ENCODE results near the gene SEC23IP. TPM values are rescaled to one million over a fixed set of nuclear protein-coding genes. Genes with fewer than 3 reads are reported as not detected.
"Not testable (repeated sequence)": the region's sequence is repeated elsewhere in the genome, so short reads cannot be mapped to it uniquely, and the experiment has no call there.

Gene SEC23IP
- total and polyA plus RNA-seq, 4 donors = 15.9 to 36.0 (median 34.1) TPM

DNA sequence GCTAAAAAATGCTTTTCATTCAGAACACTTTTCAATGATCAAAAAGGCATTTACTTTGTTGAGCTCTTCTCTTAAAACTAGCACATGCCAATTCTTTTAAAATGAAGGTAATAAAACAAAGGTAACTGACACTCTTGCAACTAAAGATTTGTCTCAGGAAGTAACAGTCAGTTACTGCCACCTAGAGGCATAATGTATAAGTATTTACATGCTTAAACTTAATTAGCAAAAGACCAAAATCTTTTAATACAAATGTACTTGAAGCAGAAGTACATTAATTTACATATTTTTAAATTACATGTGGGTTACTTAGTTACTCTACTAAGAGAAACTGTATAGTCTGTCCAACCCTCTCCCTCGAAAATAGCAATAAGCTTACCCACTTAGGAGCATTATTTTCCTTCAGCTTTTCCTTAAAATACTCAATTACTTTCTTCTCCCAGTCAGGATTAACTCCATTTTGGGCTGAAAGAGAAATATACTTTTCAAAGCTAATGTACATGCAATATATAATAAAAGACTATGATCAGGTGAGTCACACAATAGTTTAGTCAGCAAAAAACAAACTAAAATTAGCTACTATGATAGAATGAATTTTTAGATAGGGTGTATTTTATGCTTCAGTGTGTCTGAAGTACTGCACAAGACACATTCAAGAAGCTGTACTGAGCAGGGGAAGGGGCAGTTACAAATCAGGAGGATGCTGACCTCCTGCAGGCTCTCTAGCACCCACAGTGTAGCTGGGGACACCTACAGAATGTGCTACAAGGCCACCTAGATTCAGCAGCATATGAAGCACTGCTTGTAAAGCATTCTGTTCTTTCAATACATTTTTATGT, 32.9 kb upstream of the SEC23IP start:
- DNase-seq (ENCODE audit: low read depth in 4 of 6, low spot score in 6 of 6) = peak in 2 of 6 donors; percentile 60 to 82
- Histone ChIP-seq H3K4me3 (ENCODE audit: low read depth, low read length) (no peak overlapping the region), H3K4me1 (ENCODE audit: control insufficient read depth, insufficient read depth, low read length) (no peaks in the 10 kb centered on the region), H3K27me3 (ENCODE audit: control insufficient read depth, insufficient read depth, low read length) (no peaks in the 10 kb centered on the region), H3K27ac (ENCODE audit: low read depth, low read length) (no peak overlapping the region), H3K36me3 (ENCODE audit: control insufficient read depth, insufficient read depth, low read length) (peaks cover 16% of the 10 kb centered on the region), H3K9me3 (ENCODE audit: control insufficient read depth, insufficient read depth, low read length) (no peaks in the 10 kb centered on the region)
- no CpG with 5 or more reads among the region's 1 CpG for WGBS (ENCODE audit: insufficient coverage)

DNA sequence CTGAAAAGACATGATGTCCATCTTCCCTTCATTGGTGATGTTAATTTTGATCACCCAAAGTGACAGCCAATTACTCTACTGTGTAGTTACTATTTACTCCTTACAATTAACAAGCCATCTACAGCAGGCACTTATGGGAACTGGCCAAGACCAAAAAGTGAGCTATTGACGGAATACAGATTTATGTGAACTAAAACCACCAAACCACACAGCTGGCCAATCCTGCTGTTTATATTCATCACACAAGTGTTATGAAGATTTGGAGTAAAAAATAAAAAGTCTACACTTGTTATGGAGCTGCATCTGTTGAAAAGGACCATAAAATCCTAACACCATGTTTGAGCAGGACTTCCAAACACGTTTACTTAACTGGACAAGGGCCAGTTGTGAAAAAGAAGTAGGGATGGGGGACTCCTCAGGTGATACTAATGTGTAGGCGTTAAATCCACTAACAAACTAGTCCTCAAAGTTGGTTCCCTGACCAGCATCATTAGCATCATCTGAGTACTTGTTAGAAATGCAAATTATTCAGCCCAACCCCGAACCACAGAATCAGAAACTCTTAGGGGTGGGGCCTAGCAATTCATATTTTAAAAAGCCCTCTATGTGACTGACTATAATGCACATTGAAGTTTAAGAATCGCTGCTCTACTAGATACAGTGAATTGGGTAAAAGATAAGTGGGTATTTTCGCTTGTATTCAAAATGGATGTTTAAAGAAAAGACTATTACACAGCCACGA, 31.5 kb upstream of the SEC23IP start:
- no peaks in the 10 kb centered on the region for H3K9me3 ChIP-seq (ENCODE audit: control insufficient read depth, insufficient read depth, low read length)
- no peak for DNase-seq (ENCODE audit: low read depth in 4 of 6, low spot score in 6 of 6)
- H3K27me3 ChIP-seq (ENCODE audit: control insufficient read depth, insufficient read depth, low read length) = no peaks in the 10 kb centered on the region
- peaks cover 9% of the 10 kb centered on the region for H3K36me3 ChIP-seq (ENCODE audit: control insufficient read depth, insufficient read depth, low read length)
- no CpG with 5 or more reads among the region's 7 CpGs for WGBS (ENCODE audit: insufficient coverage)
- H3K27ac ChIP-seq (ENCODE audit: low read depth, low read length) = no peak overlapping the region
- no peaks in the 10 kb centered on the region for H3K4me1 ChIP-seq (ENCODE audit: control insufficient read depth, insufficient read depth, low read length)
- H3K4me3 ChIP-seq (ENCODE audit: low read depth, low read length) = no peak overlapping the region

GRCh38 chr10:119862524-119862923, 30.0 kb upstream of the SEC23IP start:
- H3K4me3 ChIP-seq (ENCODE audit: low read depth, low read length) = no peak overlapping the region
- no peaks in the 10 kb centered on the region for H3K9me3 ChIP-seq (ENCODE audit: control insufficient read depth, insufficient read depth, low read length)
- DNase-seq (ENCODE audit: low read depth in 4 of 6, low spot score in 6 of 6) = no peak
- H3K36me3 ChIP-seq (ENCODE audit: control insufficient read depth, insufficient read depth, low read length) = no peaks in the 10 kb centered on the region
- H3K27me3 ChIP-seq (ENCODE audit: control insufficient read depth, insufficient read depth, low read length) = no peaks in the 10 kb centered on the region
- H3K27ac ChIP-seq (ENCODE audit: low read depth, low read length) = no peak overlapping the region
- H3K4me1 ChIP-seq (ENCODE audit: control insufficient read depth, insufficient read depth, low read length) = no peaks in the 10 kb centered on the region
- WGBS (ENCODE audit: insufficient coverage) = no CpG with 5 or more reads among the region's 1 CpG

- no peak overlapping the region for H3K27ac ChIP-seq (ENCODE audit: low read depth, low read length)
- no peaks in the 10 kb centered on the region for H3K4me1 ChIP-seq (ENCODE audit: control insufficient read depth, insufficient read depth, low read length)
- H3K36me3 ChIP-seq (ENCODE audit: control insufficient read depth, insufficient read depth, low read length) = no peaks in the 10 kb centered on the region
- WGBS (ENCODE audit: insufficient coverage) = 44% methylated on average over 2 of the region's 4 CpGs
- no peak overlapping the region for H3K4me3 ChIP-seq (ENCODE audit: low read depth, low read length)
- H3K9me3 ChIP-seq (ENCODE audit: control insufficient read depth, insufficient read depth, low read length) = no peaks in the 10 kb centered on the region
- DNase-seq (ENCODE audit: low read depth in 4 of 6, low spot score in 6 of 6) = no peak
- H3K27me3 ChIP-seq (ENCODE audit: control insufficient read depth, insufficient read depth, low read length) = no peaks in the 10 kb centered on the region
Measured at GRCh38 chr10:119863951-119864565, 28.5 kb upstream of the SEC23IP start.

DNA sequence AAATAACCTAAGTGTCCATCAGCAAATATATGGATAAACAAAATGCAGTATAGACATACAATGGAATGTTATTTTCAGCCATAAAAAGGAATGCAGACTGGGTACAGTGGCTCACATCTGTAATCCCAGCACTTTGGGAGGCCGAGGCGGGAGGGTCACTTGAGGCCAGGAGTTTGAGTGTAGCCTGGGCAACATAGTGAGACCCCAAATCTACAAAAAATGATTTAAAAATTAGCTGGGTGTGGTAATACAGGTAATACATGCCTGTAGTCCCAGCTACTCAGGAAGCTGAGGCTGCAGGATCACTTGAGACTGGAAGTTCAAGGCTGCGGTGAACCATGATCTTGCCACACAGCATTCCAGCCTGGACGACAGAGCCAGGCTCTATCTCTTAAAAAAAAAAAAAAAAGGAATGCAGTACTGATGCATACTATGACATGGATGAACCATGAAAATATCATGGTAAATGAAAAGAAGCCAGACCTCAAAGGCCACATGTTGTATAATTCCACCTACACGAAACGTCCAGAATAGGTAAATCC, 26.8 kb upstream of the SEC23IP start:
- Histone ChIP-seq H3K36me3 (ENCODE audit: control insufficient read depth, insufficient read depth, low read length) (no peaks in the 10 kb centered on the region), H3K9me3 (ENCODE audit: control insufficient read depth, insufficient read depth, low read length) (no peaks in the 10 kb centered on the region), H3K4me1 (ENCODE audit: control insufficient read depth, insufficient read depth, low read length) (no peaks in the 10 kb centered on the region), H3K4me3 (ENCODE audit: low read depth, low read length) (no peak overlapping the region), H3K27me3 (ENCODE audit: control insufficient read depth, insufficient read depth, low read length) (no peaks in the 10 kb centered on the region), H3K27ac (ENCODE audit: low read depth, low read length) (no peak overlapping the region)
- no peak for DNase-seq (ENCODE audit: low read depth in 4 of 6, low spot score in 6 of 6)
- 100% methylated on average over 2 of the region's 6 CpGs for WGBS (ENCODE audit: insufficient coverage)

GRCh38 chr10:119867317-119867716, 25.2 kb upstream of the SEC23IP start:
- H3K4me3 ChIP-seq (ENCODE audit: low read depth, low read length) = no peak overlapping the region
- no peaks in the 10 kb centered on the region for H3K4me1 ChIP-seq (ENCODE audit: control insufficient read depth, insufficient read depth, low read length)
- no peaks in the 10 kb centered on the region for H3K27me3 ChIP-seq (ENCODE audit: control insufficient read depth, insufficient read depth, low read length)
- H3K36me3 ChIP-seq (ENCODE audit: control insufficient read depth, insufficient read depth, low read length) = no peaks in the 10 kb centered on the region
- no peaks in the 10 kb centered on the region for H3K9me3 ChIP-seq (ENCODE audit: control insufficient read depth, insufficient read depth, low read length)
- H3K27ac ChIP-seq (ENCODE audit: low read depth, low read length) = no peak overlapping the region
- 84% methylated on average over 3 of the region's 7 CpGs for WGBS (ENCODE audit: insufficient coverage)
- no peak for DNase-seq (ENCODE audit: low read depth in 4 of 6, low spot score in 6 of 6)

DNA sequence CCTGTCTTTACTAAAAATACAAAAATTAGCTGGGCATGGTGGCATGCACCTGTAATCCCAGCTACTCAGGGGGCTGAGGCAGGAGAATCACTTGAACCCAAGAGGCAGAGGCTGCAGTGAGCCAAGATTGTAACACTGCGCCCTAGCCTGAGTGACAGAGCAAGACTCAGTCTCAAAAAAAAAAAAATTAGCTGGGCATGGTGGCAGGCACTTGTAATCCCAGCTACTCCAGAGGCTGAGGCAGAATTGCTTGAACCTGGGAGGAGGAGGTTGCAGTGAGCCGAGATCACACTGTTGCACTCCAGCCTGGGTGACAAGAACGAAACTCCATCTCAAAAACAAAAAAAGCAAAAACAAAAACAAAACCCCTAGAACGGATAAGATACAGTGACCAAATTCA, 23.1 kb upstream of the SEC23IP start:
- 80% methylated on average over 2 of the region's 4 CpGs for WGBS (ENCODE audit: insufficient coverage)
- not testable (repeated sequence) for DNase-seq (ENCODE audit: low read depth in 4 of 6, low spot score in 6 of 6); H3K36me3 ChIP-seq (ENCODE audit: control insufficient read depth, insufficient read depth, low read length); H3K9me3 ChIP-seq (ENCODE audit: control insufficient read depth, insufficient read depth, low read length); H3K4me1 ChIP-seq (ENCODE audit: control insufficient read depth, insufficient read depth, low read length); H3K4me3 ChIP-seq (ENCODE audit: low read depth, low read length); H3K27ac ChIP-seq (ENCODE audit: low read depth, low read length); H3K27me3 ChIP-seq (ENCODE audit: control insufficient read depth, insufficient read depth, low read length)

- peak overlapping the region; percentile 69 for H3K27ac ChIP-seq (ENCODE audit: low read depth, low read length)
- under 1% methylated on average over 52 of the region's 56 CpGs for WGBS (ENCODE audit: insufficient coverage)
- H3K9me3 ChIP-seq (ENCODE audit: control insufficient read depth, insufficient read depth, low read length) = no peaks in the 10 kb centered on the region
- peak in 2 of 6 donors; percentile 45 to 62 for DNase-seq (ENCODE audit: low read depth in 4 of 6, low spot score in 6 of 6)
- H3K27me3 ChIP-seq (ENCODE audit: control insufficient read depth, insufficient read depth, low read length) = no peaks in the 10 kb centered on the region
- peak overlapping the region; percentile 86 for H3K4me3 ChIP-seq (ENCODE audit: low read depth, low read length)
- H3K36me3 ChIP-seq (ENCODE audit: control insufficient read depth, insufficient read depth, low read length) = no peaks in the 10 kb centered on the region
- H3K4me1 ChIP-seq (ENCODE audit: control insufficient read depth, insufficient read depth, low read length) = peaks cover 6% of the 10 kb centered on the region
Measured at GRCh38 chr10:119871881-119872609, 20.5 kb upstream of the SEC23IP start.

- Histone ChIP-seq H3K27me3 (ENCODE audit: control insufficient read depth, insufficient read depth, low read length) (no peaks in the 10 kb centered on the region), H3K4me3 (ENCODE audit: low read depth, low read length) (peak within 1 kb of the TSS; percentile 86), H3K36me3 (ENCODE audit: control insufficient read depth, insufficient read depth, low read length) (no peaks in the 10 kb centered on the region), H3K9me3 (ENCODE audit: control insufficient read depth, insufficient read depth, low read length) (no peaks in the 10 kb centered on the region), H3K27ac (ENCODE audit: low read depth, low read length) (peak within 1 kb of the TSS; percentile 96), H3K4me1 (ENCODE audit: control insufficient read depth, insufficient read depth, low read length) (peaks cover 6% of the 10 kb centered on the region)
- 0% methylated on average over 42 of the region's 42 CpGs for WGBS (ENCODE audit: insufficient coverage)
- DNase-seq (ENCODE audit: low read depth in 4 of 6, low spot score in 6 of 6) = peak in 1 of 6 donors; percentile 20
Measured at GRCh38 chr10:119872610-119872859, 20.0 kb upstream of the SEC23IP start, which contains the start of gene MCMBP. Gene MCMBP (minus strand): TSS chr10:119872843. CDS start chr10:119872584, 259 bp downstream.
